ENCODE data around the gene PCYT2. TPM values are rescaled to one million over a fixed set of nuclear protein-coding genes. Genes with fewer than 3 reads are reported as not detected.
"Not testable (repeated sequence)": the region's sequence is repeated elsewhere in the genome, so short reads cannot be mapped to it uniquely, and the experiment has no call there.

The PCYT2 gene
- total RNA-seq, 3 donors from 2014 or later: 36.0 to 59.4 (median 58.3) TPM

- intact Hi-C loops (cut with DNase I, micrococcal nuclease): no loop called here
- Histone ChIP-seq H3K9me3 (no peaks in the 10 kb centered on the region), H3K4me1 (ENCODE audit: low read depth) (peaks cover 42% of the 10 kb centered on the region), H3K4me3 (no peak overlapping the region), H3K36me3 (ENCODE audit: low read depth) (peaks cover 7% of the 10 kb centered on the region)
- DNase-seq: peak in 2 of 3 donors; percentile 81 to 89
- ATAC-seq: peak; percentile 82
- TF ChIP-seq CTCF (IDR thresholded peaks at IDR 0.05): no peak
Observed at GRCh38 chr17:81918832-81919545, 7.8 kb upstream of the PCYT2 start.

DNA sequence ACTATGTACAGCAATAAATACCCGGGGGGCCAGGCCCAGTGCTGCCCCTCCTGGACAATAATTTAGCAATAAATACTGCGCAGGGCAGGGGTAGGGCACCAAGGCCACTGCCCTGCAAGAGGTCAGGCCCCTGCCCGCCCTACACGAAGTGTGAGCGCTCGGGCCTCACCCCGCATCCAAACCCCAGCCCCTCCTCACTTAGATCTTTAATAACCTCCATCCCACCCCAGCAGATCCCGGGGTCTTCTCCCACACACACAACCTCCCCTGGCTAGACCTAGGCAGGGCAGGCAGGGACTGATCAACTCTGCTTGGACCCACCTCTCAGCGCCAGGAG lies 7.1 kb upstream of the PCYT2 start:
- intact Hi-C loops (cut with DNase I, micrococcal nuclease); DNase-seq; H3K36me3 ChIP-seq (ENCODE audit: low read depth); H3K9me3 ChIP-seq: not testable (repeated sequence)
- Histone ChIP-seq H3K4me1 (ENCODE audit: low read depth) (peaks cover 35% of the 10 kb centered on the region), H3K4me3 (peak overlapping the region; percentile 95)
- ATAC-seq: peak; percentile 9

DNA sequence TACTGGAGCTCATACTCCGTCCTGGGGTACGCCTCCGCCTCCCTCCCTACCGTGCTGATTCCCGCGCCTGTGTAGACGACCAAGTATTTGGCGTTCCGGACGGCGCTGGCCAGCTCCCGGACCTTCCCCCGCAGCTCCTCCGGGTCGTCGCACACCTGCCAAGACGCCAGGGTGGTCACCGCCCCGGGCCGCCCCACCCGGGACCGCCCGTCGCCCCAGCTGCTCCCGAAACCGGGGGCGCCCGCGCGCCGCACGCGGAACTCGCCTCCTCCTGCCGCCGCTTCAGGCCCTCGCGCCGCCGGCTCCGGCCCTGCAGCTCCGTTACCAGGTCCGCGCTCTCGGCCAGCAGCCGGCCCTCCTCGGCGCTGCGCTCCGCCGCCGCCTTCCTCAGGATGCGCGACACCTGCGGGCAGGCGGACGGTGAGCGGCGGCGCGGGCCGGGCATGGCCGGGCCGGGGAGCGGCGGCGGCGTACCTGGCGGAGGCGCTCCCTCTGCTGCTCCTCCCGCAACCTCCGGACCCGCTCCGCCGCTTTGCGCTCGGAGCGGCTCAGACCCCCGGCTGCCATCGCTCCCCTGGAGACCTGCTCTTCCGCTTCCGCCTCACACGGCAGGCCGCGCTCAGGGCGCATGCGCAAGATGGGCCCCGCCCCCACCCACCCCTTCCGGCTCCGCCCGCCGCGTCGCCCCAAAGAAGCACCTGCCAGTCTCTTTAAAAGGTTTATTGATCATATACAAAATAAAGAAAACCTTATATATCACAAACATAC lies 6.5 kb upstream of the PCYT2 start, which contains the start of gene SIRT7:
SIRT7 (minus strand) TSS at position 612 of the 768 bp plus-strand sequence; CDS start at position 567, 45 bp downstream.
- ATAC-seq (peak; percentile 84), DNase-seq (peak; percentile 79 to 88 (median 88))
- Histone ChIP-seq H3K4me3 (peak within 1 kb of the TSS; percentile 95), H3K36me3 (ENCODE audit: low read depth) (peaks cover 9% of the 10 kb centered on the region), H3K9me3 (no peaks in the 10 kb centered on the region), H3K4me1 (ENCODE audit: low read depth) (peaks cover 30% of the 10 kb centered on the region)
- TF ChIP-seq CTCF (IDR thresholded peaks at IDR 0.05): no peak
- intact Hi-C loops (cut with DNase I, micrococcal nuclease): no loop called here

DNA sequence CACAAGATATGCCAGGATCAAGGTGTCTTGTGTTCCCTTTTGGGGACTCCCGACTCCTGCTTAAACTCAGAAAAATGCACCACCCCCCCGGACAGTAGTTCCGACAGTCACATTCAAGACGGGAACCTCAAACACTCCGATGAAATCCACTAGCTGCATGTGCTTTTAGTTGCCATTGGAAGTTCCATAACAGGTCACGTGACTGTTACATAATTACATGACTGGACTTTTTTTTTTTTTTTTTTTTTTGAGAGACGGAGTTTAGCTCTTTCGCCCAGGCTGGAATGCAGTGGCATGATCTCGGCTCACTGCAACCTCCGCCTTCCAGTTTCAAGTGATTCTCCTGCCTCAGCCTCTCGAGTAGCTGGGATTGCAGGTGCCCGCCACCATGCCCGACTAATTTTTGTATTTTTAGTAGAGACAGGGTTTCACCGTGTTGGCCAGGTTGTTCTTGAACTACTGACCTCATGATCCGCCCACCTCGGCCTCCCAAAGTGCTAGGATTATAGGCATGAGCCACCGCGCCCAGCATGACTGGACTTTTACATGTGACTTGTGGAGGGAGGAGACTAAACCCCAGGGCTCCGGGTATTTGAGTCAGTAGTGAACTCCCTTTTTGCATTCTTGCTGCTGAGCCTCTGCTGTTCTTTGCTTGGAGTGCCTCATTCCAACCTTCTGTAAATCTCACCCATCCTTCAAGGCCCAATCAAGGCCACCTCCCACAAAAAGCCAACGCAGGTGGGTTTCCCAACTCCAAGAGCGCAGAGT lies 5.2 kb upstream of the PCYT2 start:
- intact Hi-C loops (cut with DNase I, micrococcal nuclease): no loop called here
- peak in 1 of 3 donors; percentile 67 for DNase-seq
- H3K4me3 ChIP-seq: no peak overlapping the region
- no peak for TF ChIP-seq CTCF (IDR thresholded peaks at IDR 0.05)
- ATAC-seq: peak; percentile 54
- H3K4me1 ChIP-seq (ENCODE audit: low read depth): peaks cover 27% of the 10 kb centered on the region
- no peaks in the 10 kb centered on the region for H3K9me3 ChIP-seq
- H3K36me3 ChIP-seq (ENCODE audit: low read depth): peaks cover 9% of the 10 kb centered on the region

GRCh38 chr17:81915331-81915730 lies 4.1 kb upstream of the PCYT2 start:
- TF ChIP-seq CTCF (IDR thresholded peaks at IDR 0.05): no peak
- Histone ChIP-seq H3K36me3 (ENCODE audit: low read depth) (peaks cover 9% of the 10 kb centered on the region), H3K9me3 (no peaks in the 10 kb centered on the region), H3K4me3 (no peak overlapping the region), H3K4me1 (ENCODE audit: low read depth) (peaks cover 27% of the 10 kb centered on the region)
- intact Hi-C loops (cut with DNase I, micrococcal nuclease): no loop called here
- DNase-seq: no peak
- ATAC-seq: no peak

Data from mucosa of descending colon (tissue), 3 donors.